ENCODE measurements around the gene VIPR2. TPM values are rescaled to one million over a fixed set of nuclear protein-coding genes. Genes with fewer than 3 reads are reported as not detected.
A peak's percentile ranks its signal among the peaks of the same experiment; 100 is the strongest.

VIPR2 gene
- total and polyA plus RNA-seq, 9 donors: 6.7 to 11.3 (median 8.6) TPM

GRCh38 chr7:159028508-159029401 is 115.9 kb downstream of the VIPR2 start:
- Histone ChIP-seq H3K9me3 (replicated peaks; ENCODE audit: control insufficient read depth, low read depth, low read length) (no peaks in the 10 kb centered on the region), H3K27ac (ENCODE audit: low read length) (no peak overlapping the region), H3K27me3 (ENCODE audit: control insufficient read depth, insufficient read depth, low read length) (peaks cover 8% of the 10 kb centered on the region), H3K36me3 (ENCODE audit: control insufficient read depth, insufficient read depth, low read length) (peaks cover 4% of the 10 kb centered on the region), H3K4me1 (ENCODE audit: control insufficient read depth, insufficient read depth, low read length) (peaks cover 51% of the 10 kb centered on the region), H3K4me3 (ENCODE audit: low read length) (no peak overlapping the region)
- 89% methylated on average over 20 of the region's 26 CpGs for WGBS (ENCODE audit: insufficient coverage)
- DNase-seq: no peak

- H3K27ac ChIP-seq (ENCODE audit: low read length): no peak overlapping the region
Observed at GRCh38 chr7:159027789-159028507, 116.7 kb downstream of the VIPR2 start.

GRCh38 chr7:159027056-159027788 is 117.4 kb downstream of the VIPR2 start:
- no peak for DNase-seq
- 71% methylated on average over 16 of the region's 22 CpGs for WGBS (ENCODE audit: insufficient coverage)
- H3K4me1 ChIP-seq (ENCODE audit: control insufficient read depth, insufficient read depth, low read length): peaks cover 54% of the 10 kb centered on the region
- peaks cover 8% of the 10 kb centered on the region for H3K27me3 ChIP-seq (ENCODE audit: control insufficient read depth, insufficient read depth, low read length)
- H3K9me3 ChIP-seq (replicated peaks; ENCODE audit: control insufficient read depth, low read depth, low read length): no peaks in the 10 kb centered on the region
- H3K27ac ChIP-seq (ENCODE audit: low read length): no peak overlapping the region
- H3K36me3 ChIP-seq (ENCODE audit: control insufficient read depth, insufficient read depth, low read length): peaks cover under 1% of the 10 kb centered on the region
- no peak overlapping the region for H3K4me3 ChIP-seq (ENCODE audit: low read length)

More at GRCh38 chr7:159027789-159028507, 116.7 kb downstream of the VIPR2 start:
- Histone ChIP-seq H3K9me3 (replicated peaks; ENCODE audit: control insufficient read depth, low read depth, low read length) (no peaks in the 10 kb centered on the region), H3K4me3 (ENCODE audit: low read length) (no peak overlapping the region), H3K36me3 (ENCODE audit: control insufficient read depth, insufficient read depth, low read length) (peaks cover 4% of the 10 kb centered on the region), H3K27me3 (ENCODE audit: control insufficient read depth, insufficient read depth, low read length) (peaks cover 8% of the 10 kb centered on the region), H3K4me1 (ENCODE audit: control insufficient read depth, insufficient read depth, low read length) (peaks cover 51% of the 10 kb centered on the region)
- DNase-seq: peak; percentile 40
- WGBS (ENCODE audit: insufficient coverage): 47% methylated on average over 13 of the region's 22 CpGs

- Histone ChIP-seq H3K27ac (ENCODE audit: low read length) (no peak overlapping the region), H3K36me3 (ENCODE audit: control insufficient read depth, insufficient read depth, low read length) (no peaks in the 10 kb centered on the region), H3K27me3 (ENCODE audit: control insufficient read depth, insufficient read depth, low read length) (peaks cover 8% of the 10 kb centered on the region), H3K4me3 (ENCODE audit: low read length) (no peak overlapping the region), H3K4me1 (ENCODE audit: control insufficient read depth, insufficient read depth, low read length) (peaks cover 49% of the 10 kb centered on the region), H3K9me3 (replicated peaks; ENCODE audit: control insufficient read depth, low read depth, low read length) (no peaks in the 10 kb centered on the region)
- peak; percentile 35 for DNase-seq
- WGBS (ENCODE audit: insufficient coverage): 50% methylated on average over 21 of the region's 33 CpGs
Observed at GRCh38 chr7:159026271-159027055, 118.2 kb downstream of the VIPR2 start.

GRCh38 chr7:159025161-159025779 is 119.4 kb downstream of the VIPR2 start:
- Histone ChIP-seq H3K4me1 (ENCODE audit: control insufficient read depth, insufficient read depth, low read length) (peaks cover 38% of the 10 kb centered on the region), H3K4me3 (ENCODE audit: low read length) (no peak overlapping the region), H3K27ac (ENCODE audit: low read length) (no peak overlapping the region), H3K36me3 (ENCODE audit: control insufficient read depth, insufficient read depth, low read length) (no peaks in the 10 kb centered on the region), H3K9me3 (replicated peaks; ENCODE audit: control insufficient read depth, low read depth, low read length) (peaks cover 6% of the 10 kb centered on the region), H3K27me3 (ENCODE audit: control insufficient read depth, insufficient read depth, low read length) (peaks cover 8% of the 10 kb centered on the region)
- no peak for DNase-seq
- 86% methylated on average over 15 of the region's 20 CpGs for WGBS (ENCODE audit: insufficient coverage)

- WGBS (ENCODE audit: insufficient coverage): 93% methylated on average over 48 of the region's 48 CpGs
Observed at GRCh38 chr7:159024280-159024951, 120.3 kb downstream of the VIPR2 start.

GRCh38 chr7:159023746-159024145 is 120.9 kb downstream of the VIPR2 start:
- Histone ChIP-seq H3K4me1 (ENCODE audit: control insufficient read depth, insufficient read depth, low read length) (peaks cover 38% of the 10 kb centered on the region), H3K27me3 (ENCODE audit: control insufficient read depth, insufficient read depth, low read length) (peaks cover 8% of the 10 kb centered on the region), H3K36me3 (ENCODE audit: control insufficient read depth, insufficient read depth, low read length) (no peaks in the 10 kb centered on the region), H3K9me3 (replicated peaks; ENCODE audit: control insufficient read depth, low read depth, low read length) (peaks cover 6% of the 10 kb centered on the region), H3K27ac (ENCODE audit: low read length) (no peak overlapping the region), H3K4me3 (ENCODE audit: low read length) (no peak overlapping the region)
- 83% methylated on average over 12 of the region's 12 CpGs for WGBS (ENCODE audit: insufficient coverage)
- DNase-seq: no peak

More at GRCh38 chr7:159024280-159024951, 120.3 kb downstream of the VIPR2 start:
- Histone ChIP-seq H3K27ac (ENCODE audit: low read length) (no peak overlapping the region), H3K27me3 (ENCODE audit: control insufficient read depth, insufficient read depth, low read length) (peaks cover 8% of the 10 kb centered on the region), H3K9me3 (replicated peaks; ENCODE audit: control insufficient read depth, low read depth, low read length) (peaks cover 6% of the 10 kb centered on the region), H3K4me3 (ENCODE audit: low read length) (no peak overlapping the region), H3K4me1 (ENCODE audit: control insufficient read depth, insufficient read depth, low read length) (peaks cover 36% of the 10 kb centered on the region), H3K36me3 (ENCODE audit: control insufficient read depth, insufficient read depth, low read length) (no peaks in the 10 kb centered on the region)
- no peak for DNase-seq

GRCh38 chr7:159023206-159023605 is 121.5 kb downstream of the VIPR2 start:
- Histone ChIP-seq H3K27ac (ENCODE audit: low read length) (no peak overlapping the region), H3K36me3 (ENCODE audit: control insufficient read depth, insufficient read depth, low read length) (no peaks in the 10 kb centered on the region), H3K4me3 (ENCODE audit: low read length) (no peak overlapping the region), H3K4me1 (ENCODE audit: control insufficient read depth, insufficient read depth, low read length) (peaks cover 38% of the 10 kb centered on the region), H3K9me3 (replicated peaks; ENCODE audit: control insufficient read depth, low read depth, low read length) (peaks cover 6% of the 10 kb centered on the region), H3K27me3 (ENCODE audit: control insufficient read depth, insufficient read depth, low read length) (peaks cover 8% of the 10 kb centered on the region)
- WGBS (ENCODE audit: insufficient coverage): 94% methylated on average over 16 of the region's 17 CpGs
- no peak for DNase-seq

Data from muscle of leg (tissue), 11 donors.